Cardiac fibroblast (primary cell): ENCODE data around the gene TAF1D.

Experiments used
- DNase-seq, 2 donors: peaks; one replicate each; pipeline versions ENCODE4 v3.0.0 to v3.0.0-alpha.2; 2010; ENCODE audit warnings: low read depth in 2 of 2
- H3K4me3 ChIP-seq, 2 donors: replicated peaks in 1 of 2; 1 replicate in 1 of 2; 2 replicates in 1 of 2; pipeline ENCODE4 v1.5.1; 2011; ENCODE audit warnings: low read depth in 2 of 2, low read length in 2 of 2, mild to moderate bottlenecking in 2 of 2, moderate library complexity in 1 of 2
- TF ChIP-seq, protein P1 (sequence below): IDR thresholded peaks from one replicate; pipeline ENCODE4 v1.5.1; 2011; ENCODE audit warnings: low read depth, mild to moderate bottlenecking, low read length, inconsistent platforms

Gene TAF1D

DNA sequence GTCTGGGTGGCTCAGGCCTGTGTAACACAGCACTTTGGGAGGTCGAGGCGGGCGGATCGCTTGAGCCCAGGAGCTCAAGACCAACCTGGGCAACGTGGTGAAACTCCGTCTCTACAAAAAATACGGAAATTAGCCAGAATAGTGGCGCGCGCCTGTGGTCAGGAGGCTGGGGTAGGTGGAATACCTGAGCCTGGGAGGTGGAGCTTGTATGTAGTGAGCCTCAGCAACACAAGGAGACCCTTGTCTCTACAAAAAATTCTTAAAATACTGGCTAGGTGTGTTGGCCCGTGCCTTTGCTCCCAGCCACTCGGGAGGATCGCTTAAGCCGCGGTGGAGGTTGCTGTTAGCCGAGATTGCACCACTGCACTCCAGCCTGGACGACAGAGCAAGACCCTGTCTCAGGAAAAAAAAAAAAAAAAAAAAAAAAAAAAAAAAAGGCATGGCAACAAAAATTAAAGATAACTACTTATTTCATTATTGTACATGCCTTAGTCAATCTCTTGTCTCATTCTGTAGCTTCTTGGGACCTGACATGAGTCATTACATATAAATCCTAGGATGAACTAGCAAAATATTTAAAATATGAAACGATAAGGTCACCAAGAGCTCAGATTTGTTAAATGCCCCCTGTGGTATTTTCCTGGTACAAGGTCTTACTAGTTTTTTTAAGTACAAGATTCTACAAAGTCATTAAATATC is 1.1 kb downstream of the TAF1D start:
- TF ChIP-seq, protein P1, sequence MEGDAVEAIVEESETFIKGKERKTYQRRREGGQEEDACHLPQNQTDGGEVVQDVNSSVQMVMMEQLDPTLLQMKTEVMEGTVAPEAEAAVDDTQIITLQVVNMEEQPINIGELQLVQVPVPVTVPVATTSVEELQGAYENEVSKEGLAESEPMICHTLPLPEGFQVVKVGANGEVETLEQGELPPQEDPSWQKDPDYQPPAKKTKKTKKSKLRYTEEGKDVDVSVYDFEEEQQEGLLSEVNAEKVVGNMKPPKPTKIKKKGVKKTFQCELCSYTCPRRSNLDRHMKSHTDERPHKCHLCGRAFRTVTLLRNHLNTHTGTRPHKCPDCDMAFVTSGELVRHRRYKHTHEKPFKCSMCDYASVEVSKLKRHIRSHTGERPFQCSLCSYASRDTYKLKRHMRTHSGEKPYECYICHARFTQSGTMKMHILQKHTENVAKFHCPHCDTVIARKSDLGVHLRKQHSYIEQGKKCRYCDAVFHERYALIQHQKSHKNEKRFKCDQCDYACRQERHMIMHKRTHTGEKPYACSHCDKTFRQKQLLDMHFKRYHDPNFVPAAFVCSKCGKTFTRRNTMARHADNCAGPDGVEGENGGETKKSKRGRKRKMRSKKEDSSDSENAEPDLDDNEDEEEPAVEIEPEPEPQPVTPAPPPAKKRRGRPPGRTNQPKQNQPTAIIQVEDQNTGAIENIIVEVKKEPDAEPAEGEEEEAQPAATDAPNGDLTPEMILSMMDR = no peak
- H3K4me3 ChIP-seq = peak overlapping the region; percentile 89 to 95
- DNase-seq = peak; percentile 29 to 72

DNA sequence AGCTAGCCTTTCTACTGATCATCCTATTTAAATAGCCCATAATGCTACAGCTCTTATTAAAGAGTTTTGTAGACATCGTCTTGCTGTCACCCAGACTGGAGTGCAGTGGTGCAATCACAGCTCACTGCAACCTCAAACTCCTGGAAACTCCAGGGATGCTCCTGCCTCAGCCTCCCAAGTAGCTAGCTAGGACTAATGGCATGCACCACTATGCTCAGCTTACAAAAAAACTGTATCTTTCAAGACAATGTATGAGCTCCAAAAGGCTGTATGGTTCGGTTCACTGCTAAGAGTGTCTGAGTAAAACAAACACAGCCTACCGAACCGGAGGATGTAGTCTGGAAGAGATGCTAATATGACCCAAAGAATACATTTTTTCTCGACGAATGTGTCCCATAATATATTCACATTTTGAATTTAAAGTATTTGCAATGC is 2.6 kb downstream of the TAF1D start:
- peak in 1 of 2 donors; percentile 32 for DNase-seq
- TF ChIP-seq, protein P1 = no peak
- peak overlapping the region; percentile 89 to 95 for H3K4me3 ChIP-seq

DNA sequence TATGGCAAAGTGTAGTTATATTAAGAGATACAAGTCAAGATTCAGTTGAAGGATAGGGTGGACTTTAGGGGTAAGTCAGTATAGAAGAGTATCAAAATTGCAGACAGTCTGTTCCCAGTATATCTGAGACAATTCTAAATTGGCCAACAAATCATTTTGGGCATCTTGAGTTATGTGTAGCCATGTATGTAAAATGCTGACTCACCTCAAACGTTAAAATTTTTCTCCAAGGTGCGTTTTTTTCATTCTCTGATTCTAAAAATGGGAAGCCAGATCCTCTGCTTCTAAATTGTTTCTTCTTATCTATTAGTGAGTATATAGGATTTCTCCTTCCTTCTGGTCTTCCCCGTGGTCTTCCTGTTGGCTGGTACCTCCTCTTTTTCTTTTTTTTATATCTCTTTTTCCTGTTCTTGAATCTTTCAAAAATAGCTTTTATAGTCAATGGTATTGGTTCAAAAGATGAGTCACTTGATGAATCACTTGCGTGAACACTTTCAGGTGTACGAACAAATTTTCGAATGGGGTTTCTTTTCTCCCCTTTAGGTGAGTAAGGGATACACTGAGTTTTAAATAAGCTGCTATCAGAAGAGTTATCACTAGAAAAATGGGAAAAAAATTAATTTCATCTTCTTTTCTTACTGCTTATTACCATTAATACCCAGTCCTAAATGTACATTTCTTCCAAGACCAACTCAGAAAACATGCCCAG is 3.2 kb downstream of the TAF1D start:
- TF ChIP-seq, protein P1 = no peak
- peak in 1 of 2 donors; percentile 44 for DNase-seq
- peak overlapping the region in 1 of 2 donors; percentile 89 for H3K4me3 ChIP-seq

DNA sequence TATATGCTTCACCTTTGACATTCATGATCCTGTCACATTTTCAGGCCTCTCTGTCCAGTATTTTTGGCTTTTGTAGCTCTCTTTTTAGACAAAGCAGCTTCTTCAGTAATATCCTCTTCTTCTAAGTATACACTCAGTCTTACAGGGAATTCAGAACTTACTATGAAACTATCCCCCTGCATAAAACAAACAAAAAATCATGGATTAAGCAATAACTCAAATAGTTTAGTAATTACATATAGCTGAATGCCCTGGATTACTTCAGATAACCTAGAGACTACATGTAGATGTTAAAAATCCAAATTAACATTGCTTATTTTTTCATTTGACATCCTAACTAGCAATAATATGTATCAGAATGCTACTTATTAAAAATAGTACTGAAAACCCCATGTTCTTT is 5.2 kb downstream of the TAF1D start:
- DNase-seq = peak in 1 of 2 donors; percentile 44
- H3K4me3 ChIP-seq = no peak overlapping the region
- TF ChIP-seq, protein P1 = no peak

DNA sequence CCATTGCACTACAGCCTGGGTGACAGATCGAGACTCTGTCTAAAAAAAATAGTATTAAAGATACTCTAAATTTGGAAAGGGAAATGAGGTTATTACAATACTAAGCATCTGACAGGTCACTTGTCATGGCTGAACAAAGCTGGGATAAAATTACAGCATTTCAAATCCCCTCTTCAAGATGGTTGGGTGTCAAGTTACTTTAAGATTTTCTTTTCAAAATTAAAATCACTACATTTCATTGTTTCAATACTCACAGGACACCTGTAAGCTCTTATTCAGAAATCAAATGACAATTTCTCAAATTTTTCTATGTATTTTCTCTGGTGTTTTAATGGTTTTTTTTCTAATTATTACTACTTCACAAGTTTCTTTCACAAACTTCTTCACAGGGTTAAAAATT is 5.7 kb downstream of the TAF1D start:
- TF ChIP-seq, protein P1 = no peak
- H3K4me3 ChIP-seq = no peak overlapping the region
- DNase-seq = no peak

DNA sequence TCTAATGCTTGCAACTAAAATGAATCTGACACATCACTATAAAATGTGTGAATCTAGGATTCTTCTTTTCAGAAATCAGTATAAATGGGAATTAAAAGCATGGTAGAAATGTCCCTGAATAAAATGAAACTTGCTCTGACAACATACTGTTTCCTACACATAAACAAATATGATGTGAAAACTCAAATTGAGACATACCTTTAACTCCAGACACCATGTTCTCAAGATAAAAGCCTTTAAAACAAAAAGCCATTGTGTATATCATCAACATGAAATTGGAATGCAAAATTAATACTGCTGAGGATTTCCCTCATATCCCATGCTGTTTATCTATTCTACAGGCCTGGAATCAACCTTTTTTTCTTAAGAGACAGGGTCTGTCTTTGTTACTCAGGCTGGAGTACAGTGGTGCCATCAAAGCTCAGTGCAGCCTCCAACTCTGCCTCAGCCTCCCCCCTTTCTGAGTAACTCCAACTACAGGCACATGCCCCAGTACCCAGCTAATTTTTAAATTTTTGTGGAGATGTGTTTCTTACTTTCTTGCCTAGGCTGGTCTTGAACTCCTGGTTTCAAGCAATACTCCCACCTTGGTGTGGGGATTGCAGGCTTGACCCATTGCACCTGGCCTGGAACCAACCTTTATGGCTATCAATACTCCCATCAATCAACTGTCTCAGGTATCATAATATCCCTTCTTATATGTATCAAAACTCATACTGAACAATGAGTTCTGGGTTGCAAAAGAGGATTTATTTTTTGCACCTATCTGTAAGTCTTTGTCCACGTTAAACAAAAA is 6.7 kb downstream of the TAF1D start:
- no peak for DNase-seq
- TF ChIP-seq, protein P1 = no peak
- no peak overlapping the region for H3K4me3 ChIP-seq
